Fibroblast of lung (primary cell): ENCODE results near the gene C3.

Experiments used
- CTCF ChIP-seq, 2 donors: IDR thresholded peaks in 1 of 2; conservative IDR thresholded peaks in 1 of 2; 1 replicate in 1 of 2; 2 replicates in 1 of 2; pipeline ENCODE4 v1.5.1; 2011 to 2012; ENCODE audit warnings: low read length in 2 of 2, control low read depth in 1 of 2, inconsistent platforms in 1 of 2, low read depth in 1 of 2, mild to moderate bottlenecking in 1 of 2
- EZH2 ChIP-seq: IDR thresholded peaks from 2 replicates; pipeline ENCODE4 v1.5.1; 2012; ENCODE audit warnings: low read length, control low read depth, mild to moderate bottlenecking; ENCODE audit errors: missing control alignments

GRCh38 chr19:6712692-6713670, 7.5 kb downstream of the C3 start:
- TF ChIP-seq CTCF (conservative IDR thresholded peaks at IDR 0.05 in 1 of 2, IDR thresholded peaks at IDR 0.05 in 1 of 2; ENCODE audit: low read depth in 1 of 2, low read length in 2 of 2) (no peak), EZH2 (no peak)
